ENCODE measurements around the gene CLEC9A.

The CLEC9A gene

DNA sequence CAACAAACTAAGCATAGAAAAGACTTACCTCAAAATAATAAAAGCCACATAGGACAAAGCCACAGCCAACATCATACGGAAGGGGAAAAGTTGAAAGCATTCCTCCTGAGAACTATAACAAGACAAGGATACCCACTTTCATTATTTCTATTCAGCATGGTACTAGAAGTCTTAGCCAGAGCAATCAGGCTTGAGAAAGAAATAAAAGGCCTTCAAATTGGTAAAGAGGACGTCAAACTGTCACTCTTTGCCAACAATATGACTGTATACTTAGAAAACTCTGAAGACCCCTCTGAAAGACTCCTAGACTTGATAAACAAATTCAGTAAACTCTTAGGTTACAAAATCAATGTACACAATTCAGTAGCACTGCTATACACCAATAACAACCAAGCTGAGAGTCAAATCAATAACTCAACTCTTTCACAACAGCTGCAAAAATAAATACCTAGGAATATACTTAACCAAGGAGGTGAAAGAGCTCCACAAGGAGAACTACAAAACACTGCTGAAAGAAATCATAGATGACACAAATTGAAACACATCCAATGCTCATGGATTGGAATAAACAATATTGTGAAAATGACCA lies 79.9 kb downstream of the CLEC9A start:
- no peak for DNase-seq (ENCODE audit: low read depth, low spot score)
- TF ChIP-seq CTCF (IDR thresholded peaks at IDR 0.05; ENCODE audit: low read depth, low read length), result no peak
- H3K4me3 ChIP-seq (ENCODE audit: low read depth, low read length), result no peak overlapping the region
- in situ Hi-C loops (cut with HindIII; ENCODE audit: low sequenced_read_pairs), result no loop called here

DNA sequence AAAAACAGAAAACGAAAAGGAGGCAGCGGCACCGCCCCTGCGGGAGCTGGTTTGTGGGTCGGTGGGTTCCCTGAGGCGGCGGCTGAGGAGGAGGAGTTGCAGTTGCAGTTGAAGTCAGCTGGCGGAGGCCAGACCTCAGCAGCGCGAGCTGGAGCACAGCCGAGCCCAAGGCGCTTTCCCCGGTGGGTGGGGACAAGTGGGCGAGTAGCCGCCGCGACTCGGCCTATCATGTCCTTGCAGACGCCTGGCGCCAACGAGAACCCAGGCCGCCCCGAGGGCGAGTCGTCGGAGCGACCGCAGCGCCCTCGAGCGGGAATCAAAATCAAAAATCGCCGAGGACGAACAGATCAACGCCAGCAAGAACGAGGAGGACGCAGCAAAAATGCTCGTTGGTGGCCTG lies 81.0 kb downstream of the CLEC9A start:
- no peak overlapping the region for H3K4me3 ChIP-seq (ENCODE audit: low read depth, low read length)
- no peak for TF ChIP-seq CTCF (IDR thresholded peaks at IDR 0.05; ENCODE audit: low read depth, low read length)
- DNase-seq (ENCODE audit: low read depth, low spot score), result no peak
- in situ Hi-C loops (cut with HindIII; ENCODE audit: low sequenced_read_pairs), result no loop called here

- H3K4me3 ChIP-seq (ENCODE audit: low read depth, low read length), result no peak overlapping the region
- in situ Hi-C loops (cut with HindIII; ENCODE audit: low sequenced_read_pairs), result no loop called here
- no peak for TF ChIP-seq CTCF (IDR thresholded peaks at IDR 0.05; ENCODE audit: low read depth, low read length)
- DNase-seq (ENCODE audit: low read depth, low spot score), result peak; percentile 6
Measured at GRCh38 chr12:10113075-10113474, 82.6 kb downstream of the CLEC9A start.

- no peak for TF ChIP-seq CTCF (IDR thresholded peaks at IDR 0.05; ENCODE audit: low read depth, low read length)
- in situ Hi-C loops (cut with HindIII; ENCODE audit: low sequenced_read_pairs), result no loop called here
- no peak for DNase-seq (ENCODE audit: low read depth, low spot score)
- no peak overlapping the region for H3K4me3 ChIP-seq (ENCODE audit: low read depth, low read length)
Measured at GRCh38 chr12:10113920-10114319, 83.4 kb downstream of the CLEC9A start.

DNA sequence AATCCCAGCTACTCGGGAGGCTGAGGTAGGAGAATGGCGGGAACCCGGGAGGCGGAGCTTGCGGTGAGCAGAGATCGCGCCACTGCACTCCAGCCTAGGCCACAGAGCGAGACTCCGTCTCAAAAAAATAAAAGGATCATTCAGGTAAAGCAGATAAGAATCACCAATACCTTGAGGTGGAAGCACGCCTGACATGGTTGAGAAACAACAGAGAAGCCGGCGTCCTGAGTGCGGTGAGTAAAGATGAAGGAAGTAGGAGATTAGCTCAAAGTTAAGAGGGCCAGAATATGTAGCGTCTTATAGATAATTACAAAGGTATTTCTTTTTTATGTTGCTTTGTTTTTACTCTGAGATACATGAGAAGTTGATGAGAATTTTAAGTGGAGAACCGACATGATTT lies 84.8 kb downstream of the CLEC9A start:
- no peak for DNase-seq (ENCODE audit: low read depth, low spot score)
- TF ChIP-seq CTCF (IDR thresholded peaks at IDR 0.05; ENCODE audit: low read depth, low read length), result no peak
- H3K4me3 ChIP-seq (ENCODE audit: low read depth, low read length), result no peak overlapping the region
- in situ Hi-C loops (cut with HindIII; ENCODE audit: low sequenced_read_pairs), result no loop called here

All from astrocyte of the spinal cord (primary cell).